Measurements from ENCODE around the gene GPATCH2L.
A peak's percentile ranks its signal among the peaks of the same experiment; 100 is the strongest.

The GPATCH2L gene

GRCh38 chr14:76151398-76152332 lies at the start of gene GPATCH2L:
TSS of gene GPATCH2L (plus strand) at chr14:76151922. CDS start at chr14:76154364, 2,442 bp downstream.
- DNase-seq: peak; percentile 81 to 91

GRCh38 chr14:76104802-76105355 lies 46.8 kb upstream of the GPATCH2L start:
- no peak for DNase-seq

GRCh38 chr14:76106188-76106587 lies 45.5 kb upstream of the GPATCH2L start:
- DNase-seq: no peak

GRCh38 chr14:76109087-76109880 lies 42.4 kb upstream of the GPATCH2L start:
- no peak for DNase-seq

- no peak for DNase-seq
These were observed 38.7 kb upstream of the GPATCH2L start for GRCh38 chr14:76112889-76113624.

GRCh38 chr14:76113691-76114090 lies 38.0 kb upstream of the GPATCH2L start:
- no peak for DNase-seq

GRCh38 chr14:76115010-76115422 lies 36.7 kb upstream of the GPATCH2L start:
- no peak for DNase-seq

GRCh38 chr14:76117789-76118484 lies 33.8 kb upstream of the GPATCH2L start:
- no peak for DNase-seq

- no peak for DNase-seq
These were observed 33.1 kb upstream of the GPATCH2L start for GRCh38 chr14:76118594-76118993.

GRCh38 chr14:76121089-76121748 lies 30.5 kb upstream of the GPATCH2L start:
- DNase-seq: no peak

GRCh38 chr14:76123426-76124225 lies 28.1 kb upstream of the GPATCH2L start:
- DNase-seq: no peak

GRCh38 chr14:76125511-76125910 lies 26.2 kb upstream of the GPATCH2L start:
- DNase-seq: no peak

- no peak for DNase-seq
These were observed 25.6 kb upstream of the GPATCH2L start for GRCh38 chr14:76126076-76126475.

GRCh38 chr14:76129851-76130576 lies 21.7 kb upstream of the GPATCH2L start:
- DNase-seq: no peak

GRCh38 chr14:76131071-76131965 lies 20.4 kb upstream of the GPATCH2L start:
- no peak for DNase-seq

- DNase-seq: no peak
These were observed 18.6 kb upstream of the GPATCH2L start for GRCh38 chr14:76133103-76133502.

- no peak for DNase-seq
These were observed 17.5 kb upstream of the GPATCH2L start for GRCh38 chr14:76134231-76134630.

GRCh38 chr14:76135722-76136121 lies 16.0 kb upstream of the GPATCH2L start:
- DNase-seq: no peak

Measured in hippocampal formation (tissue), 2 donors.